GM11168 (cell line): ENCODE measurements around the gene LRCH4.

Source experiments
- in situ Hi-C: fragments of 300-500 bp; cut with MboI; formaldehyde crosslinking; loops from one replicate; pipeline ENCODE4 v1.12.0; 2022; ENCODE audit warnings: low sequenced_read_pairs; ENCODE audit not compliant: unreplicated experiment

The LRCH4 gene

DNA sequence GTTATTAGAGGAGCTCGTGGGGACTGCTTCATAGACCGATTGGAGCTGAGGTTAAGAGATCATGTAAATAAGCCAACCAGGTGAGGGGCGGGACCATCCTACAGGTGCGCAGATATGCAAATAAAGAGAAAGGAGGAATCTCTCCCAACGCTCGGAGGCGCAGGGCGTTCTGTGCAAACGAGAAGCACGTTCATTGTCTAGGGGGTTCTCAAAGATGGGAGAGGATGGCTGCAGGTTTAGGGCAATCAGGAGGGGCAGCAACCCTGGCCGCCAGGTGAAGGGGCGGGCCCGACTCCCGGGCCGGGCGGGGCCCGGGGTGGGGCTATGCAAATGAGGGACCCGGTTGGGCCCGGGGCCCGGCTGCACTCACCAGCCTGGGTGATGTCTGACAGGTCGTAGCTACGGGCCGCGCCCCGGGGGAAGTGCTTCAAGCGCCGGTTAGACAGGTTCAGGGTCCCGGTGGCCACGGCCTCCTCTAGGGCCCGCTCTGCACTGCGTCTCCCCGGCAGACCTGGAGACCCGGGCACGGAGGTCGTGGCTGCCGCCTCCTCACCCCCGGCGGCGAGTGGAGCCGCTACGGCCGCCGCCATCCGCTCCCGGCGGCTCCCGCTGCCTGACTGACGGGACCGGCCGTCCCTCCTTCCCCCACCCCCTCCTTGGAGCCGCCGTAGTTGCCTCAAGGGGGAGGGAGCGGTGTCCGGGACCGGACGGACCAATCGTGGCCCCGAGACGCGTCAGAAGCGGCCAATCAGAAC is at the start of gene LRCH4:
LRCH4 (minus strand) TSS at position 619 of the 755 bp plus-strand sequence; CDS start at position 590, 29 bp downstream.
- in situ Hi-C loops, result no loop called here

- in situ Hi-C loops, result no loop called here
Observed at GRCh38 chr7:100632951-100633717, 47.2 kb upstream of the LRCH4 start.

GRCh38 chr7:100630066-100630465 is 44.1 kb upstream of the LRCH4 start:
- in situ Hi-C loops, result no loop called here

DNA sequence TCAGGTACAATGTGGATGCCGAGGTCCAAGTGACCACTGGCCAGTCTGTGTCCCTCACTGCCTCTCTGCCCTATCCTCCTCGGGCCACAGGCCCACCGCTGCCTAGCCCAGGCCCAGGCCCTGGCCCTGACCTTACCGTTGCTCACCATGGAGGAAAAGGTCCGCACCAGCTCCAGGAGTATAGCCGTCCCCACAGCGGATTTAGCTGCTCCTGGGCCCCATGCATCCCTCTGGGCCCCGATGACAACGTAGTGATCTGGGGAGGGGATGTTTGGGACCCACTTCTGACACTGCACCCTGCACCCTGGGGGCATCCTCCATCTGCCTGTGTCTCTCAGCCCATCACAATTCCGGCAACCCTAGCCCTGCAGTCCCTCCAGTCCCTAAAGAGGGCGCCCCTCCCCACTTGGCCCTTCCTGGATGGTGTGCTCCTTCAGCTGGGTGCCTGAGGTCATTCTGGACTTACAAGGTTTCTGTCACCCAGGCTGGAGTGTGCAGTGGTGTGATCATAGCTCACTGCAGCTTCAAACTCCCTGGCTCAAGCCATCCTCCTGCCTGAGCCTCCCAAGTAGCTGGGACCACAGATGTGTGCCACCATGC is 43.3 kb upstream of the LRCH4 start:
- in situ Hi-C loops, result no loop called here

- in situ Hi-C loops, result no loop called here
Observed at GRCh38 chr7:100627238-100627549, 41.3 kb upstream of the LRCH4 start.

DNA sequence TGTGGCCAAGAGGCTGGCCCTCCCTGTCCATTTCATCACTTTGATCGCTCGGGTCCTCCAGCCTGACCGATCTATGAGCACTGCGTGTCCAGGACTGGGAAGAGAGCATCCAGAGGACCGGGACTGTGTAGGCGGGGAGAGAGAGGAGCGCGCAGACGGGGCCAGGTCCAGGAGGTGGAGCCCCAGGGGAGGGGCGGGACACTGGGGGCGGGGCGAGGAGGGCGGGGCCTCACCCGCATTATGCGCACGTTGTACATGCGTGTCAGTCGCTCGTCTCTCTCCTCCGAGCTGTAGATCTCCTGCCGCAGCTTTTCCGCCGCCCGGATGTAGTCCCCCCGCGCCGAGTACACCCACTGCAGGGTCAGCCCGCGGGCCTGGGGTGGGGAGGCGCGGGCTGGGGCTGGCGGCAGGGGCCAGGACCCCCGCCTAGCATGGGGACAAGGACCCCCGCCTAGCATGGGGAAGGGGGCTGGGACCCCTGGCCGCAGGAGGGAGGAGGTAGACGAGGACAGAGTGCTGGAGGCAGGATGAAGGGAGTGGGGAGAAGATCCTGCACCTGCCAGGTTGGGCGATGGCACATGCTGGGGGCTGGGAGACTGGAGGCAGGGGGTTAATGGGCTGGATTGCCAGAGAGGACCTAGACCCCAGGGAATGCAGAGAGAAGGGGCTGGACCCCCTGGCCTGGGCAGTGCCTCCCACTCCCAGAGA is 40.8 kb upstream of the LRCH4 start:
- in situ Hi-C loops, result no loop called here

- in situ Hi-C loops, result no loop called here
Observed at GRCh38 chr7:100626055-100626454, 40.1 kb upstream of the LRCH4 start.

DNA sequence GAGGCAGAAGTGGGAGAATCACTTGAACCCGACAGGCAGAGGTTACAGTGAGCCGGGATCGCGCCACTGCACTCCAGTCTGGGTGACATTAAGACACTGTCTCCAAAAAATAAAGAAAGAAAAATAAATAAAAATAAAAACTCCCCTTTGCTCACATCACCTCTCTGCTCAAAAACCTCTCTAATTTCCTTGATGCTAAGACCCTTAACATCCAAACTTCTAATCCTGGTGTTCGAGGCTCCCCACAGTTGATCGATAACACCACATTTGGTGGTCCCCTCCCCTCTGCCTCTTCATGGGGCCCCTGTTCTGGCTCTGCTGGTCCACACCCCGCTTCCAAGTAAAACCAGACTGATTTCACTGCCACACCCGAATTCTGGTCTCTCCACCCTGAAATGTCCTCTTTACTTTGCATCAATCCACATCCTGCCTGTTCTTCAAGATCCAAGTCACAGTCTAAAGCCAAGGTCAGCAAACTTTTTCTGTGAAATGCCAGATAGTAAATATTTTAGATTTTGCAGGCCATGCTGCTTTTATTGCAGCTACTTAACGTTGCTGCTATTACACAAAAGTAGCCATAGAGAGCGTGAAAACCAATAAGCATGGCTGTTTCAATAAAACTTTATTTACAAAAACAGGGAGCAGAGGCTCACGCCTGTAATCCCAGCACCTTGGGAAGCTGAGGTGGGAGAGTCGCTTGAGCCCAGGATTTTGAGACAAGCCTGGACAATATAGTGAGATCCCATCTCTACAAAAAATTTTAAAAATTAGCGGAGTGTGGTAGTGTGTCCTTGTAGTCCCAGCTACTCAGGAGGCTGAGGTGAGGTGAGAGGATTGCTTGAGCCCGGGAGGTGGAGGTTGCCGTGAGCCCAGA is 38.3 kb upstream of the LRCH4 start:
- in situ Hi-C loops, result no loop called here

DNA sequence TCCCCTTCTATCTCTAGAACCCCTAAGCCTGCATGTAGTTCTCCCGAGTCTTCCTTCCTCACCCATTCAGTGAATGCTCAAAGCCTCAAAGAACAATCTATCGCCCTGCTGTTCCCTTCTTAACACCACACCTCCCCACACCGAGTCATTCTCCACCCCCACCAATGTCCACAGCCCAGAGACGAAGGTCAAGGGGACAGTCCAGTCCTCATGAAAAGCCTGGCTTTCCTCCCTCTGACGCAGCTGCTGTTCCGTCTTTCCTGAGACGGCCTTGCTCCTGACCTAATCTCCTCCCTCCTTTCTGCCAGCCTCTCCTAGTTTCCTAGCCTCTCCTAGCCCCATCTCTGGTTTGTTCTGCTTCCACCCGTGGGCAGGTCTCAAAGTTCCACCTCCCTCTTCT is 35.6 kb upstream of the LRCH4 start:
- in situ Hi-C loops, result no loop called here

DNA sequence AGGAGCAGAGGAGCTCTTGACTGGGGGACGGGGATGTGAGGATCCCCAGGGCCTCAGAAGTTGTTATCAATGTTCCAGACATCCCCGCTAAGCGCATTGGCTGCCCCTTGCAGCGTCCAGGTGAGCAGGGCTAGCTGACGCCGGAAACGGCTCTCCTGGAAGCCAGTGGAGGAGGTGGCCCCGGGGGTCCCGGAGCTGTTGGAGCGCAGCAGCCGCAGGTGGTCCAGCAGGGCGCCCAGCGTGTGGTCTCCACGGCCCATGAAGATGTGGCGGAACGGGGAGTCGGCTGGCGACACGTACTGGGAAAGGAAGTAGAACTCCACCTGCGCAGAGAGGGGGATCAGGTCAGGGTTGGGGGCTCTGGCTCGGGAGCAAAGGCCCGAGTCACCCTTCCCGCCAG is 34.9 kb upstream of the LRCH4 start:
- in situ Hi-C loops, result no loop called here

DNA sequence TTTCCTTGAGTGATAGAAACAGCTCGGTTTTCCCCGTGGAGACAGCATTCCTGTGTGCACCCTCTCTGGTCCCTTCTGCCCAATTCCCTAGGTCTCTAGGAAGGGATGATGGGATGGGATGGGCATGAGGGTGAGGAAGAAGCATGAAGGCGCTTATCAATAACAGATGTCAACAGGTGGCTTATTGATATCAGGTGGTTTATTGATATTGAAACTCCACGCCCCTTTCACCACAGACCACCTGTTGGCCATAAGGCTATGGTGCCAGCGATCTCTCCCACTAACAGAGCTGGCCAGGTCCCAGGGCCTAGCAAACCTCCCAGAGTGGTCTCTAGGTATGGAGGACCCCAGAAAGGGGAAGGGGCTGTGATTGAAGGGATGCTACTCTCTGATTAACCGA is 34.3 kb upstream of the LRCH4 start:
- in situ Hi-C loops, result no loop called here

DNA sequence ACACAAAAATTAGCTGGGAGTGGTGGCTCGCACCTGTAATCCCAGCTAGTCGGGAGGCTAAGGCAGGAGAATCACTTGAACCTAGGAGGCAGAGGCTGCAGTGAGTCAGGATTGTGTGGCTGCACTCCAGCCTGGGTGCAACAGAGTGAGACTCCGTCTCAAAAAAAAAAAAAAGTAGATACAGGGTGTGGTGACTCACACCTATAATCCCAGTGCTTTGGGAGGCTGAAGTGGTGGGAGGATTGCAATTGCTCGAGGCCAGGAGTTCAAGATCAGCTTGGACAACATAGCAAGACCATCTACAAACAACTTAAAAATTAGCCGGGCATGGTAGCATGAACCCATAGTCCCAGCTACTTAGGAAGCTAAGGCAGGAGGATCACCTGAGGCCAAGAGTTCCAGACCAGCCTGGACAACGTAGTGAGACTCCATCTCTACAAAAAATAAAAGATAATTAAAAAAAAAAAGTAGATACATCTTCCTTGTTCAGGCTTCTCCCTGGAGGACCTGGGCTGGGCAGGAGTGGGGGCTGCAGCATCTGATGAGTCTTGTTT is 28.5 kb upstream of the LRCH4 start:
- in situ Hi-C loops, result no loop called here

GRCh38 chr7:100613412-100614175 is 27.7 kb upstream of the LRCH4 start:
- in situ Hi-C loops, result no loop called here

GRCh38 chr7:100612730-100613390 is 26.9 kb upstream of the LRCH4 start:
- in situ Hi-C loops, result no loop called here

DNA sequence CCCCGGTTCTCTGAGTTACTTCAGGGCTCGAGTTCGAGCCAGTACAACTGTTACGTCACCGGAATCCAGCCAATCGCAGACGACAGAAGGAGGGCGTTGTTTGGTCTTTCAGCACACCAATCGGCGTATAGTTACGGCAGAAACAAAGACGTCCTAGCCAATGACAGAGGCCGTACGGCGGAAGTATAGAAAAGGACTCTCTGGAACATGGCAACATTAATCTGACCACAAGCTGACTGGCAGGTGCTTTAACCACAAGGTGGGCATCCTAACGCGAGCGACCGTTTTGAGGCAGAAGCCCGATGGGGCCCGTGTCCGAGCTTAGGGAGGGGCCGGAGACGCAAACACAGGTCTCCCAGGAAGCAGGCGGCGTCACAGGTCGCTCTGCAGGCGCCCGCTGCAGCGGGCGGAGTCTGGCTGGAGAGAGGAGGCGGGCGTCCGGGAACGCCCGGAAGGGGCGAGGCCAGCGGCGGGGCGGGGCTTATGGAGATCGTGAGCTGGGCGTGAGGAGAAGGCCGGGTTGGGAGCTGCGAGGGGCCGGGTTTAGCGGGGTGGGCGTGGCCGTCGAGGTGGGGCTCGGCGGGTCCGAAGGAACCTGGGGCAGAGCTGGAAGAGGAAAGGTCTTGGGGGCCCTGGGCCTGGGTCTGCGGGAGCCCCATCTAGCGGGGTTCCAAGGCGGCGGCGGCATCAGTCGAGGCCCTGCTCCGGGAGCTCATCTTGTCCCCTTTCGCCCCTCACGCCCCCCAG is 26.2 kb upstream of the LRCH4 start, which contains the start of gene MOSPD3:
MOSPD3 (plus strand) TSS at position 558 of the 747 bp plus-strand sequence. CDS start 252 bp downstream, outside the sequence.
- in situ Hi-C loops, result no loop called here

- in situ Hi-C loops, result no loop called here
Observed at GRCh38 chr7:100609958-100610357, 24.0 kb upstream of the LRCH4 start.

DNA sequence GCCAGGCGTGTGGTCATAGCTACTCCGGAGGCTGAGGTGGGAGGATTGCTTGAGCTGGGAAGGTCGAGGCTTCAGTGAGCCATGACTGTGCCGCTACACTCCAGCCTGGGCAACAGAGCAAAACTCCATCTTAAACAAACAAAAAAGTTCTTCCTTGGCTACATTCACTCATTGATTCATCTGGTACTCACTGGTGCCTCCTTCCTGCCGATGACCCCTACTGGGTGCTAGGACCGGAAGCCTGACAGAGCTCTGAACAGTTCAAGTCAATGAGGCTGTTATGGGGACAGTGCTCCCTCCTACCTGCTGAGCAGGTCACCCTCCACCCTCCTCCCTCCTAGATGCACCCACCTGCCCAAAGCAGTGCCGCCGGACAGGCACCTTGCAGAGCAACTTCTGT is 21.2 kb upstream of the LRCH4 start:
- in situ Hi-C loops, result no loop called here

DNA sequence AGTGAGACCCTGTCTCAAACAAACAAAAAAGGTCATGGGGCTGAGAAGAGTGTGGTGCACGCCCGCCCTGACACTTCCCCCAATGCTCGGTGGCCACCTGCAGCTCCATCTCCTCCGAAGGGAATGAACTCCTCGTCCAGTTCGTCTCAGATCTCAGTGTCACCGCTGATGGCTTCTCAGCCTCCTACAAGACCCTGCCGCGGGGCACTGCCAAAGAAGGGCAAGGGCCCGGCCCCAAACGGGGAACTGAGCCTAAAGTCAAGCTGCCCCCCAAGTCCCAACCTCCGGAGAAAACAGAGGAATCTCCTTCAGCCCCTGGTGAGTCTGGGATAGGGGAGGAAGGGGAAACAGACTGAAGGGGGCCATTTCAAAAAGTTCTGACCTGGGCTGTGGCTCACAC is 20.4 kb upstream of the LRCH4 start:
- in situ Hi-C loops, result no loop called here
